ENCODE data around the gene TMEM138.

TMEM138 gene

GRCh38 chr11:61341706-61342105, 20.5 kb upstream of the TMEM138 start:
- no peak for DNase-seq (ENCODE audit: low read depth in 2 of 2)

- DNase-seq (ENCODE audit: low read depth in 2 of 2) = no peak
These were observed 19.9 kb upstream of the TMEM138 start for GRCh38 chr11:61342207-61342803.

- no peak for DNase-seq (ENCODE audit: low read depth in 2 of 2)
These were observed 18.1 kb upstream of the TMEM138 start for GRCh38 chr11:61343792-61344745.

GRCh38 chr11:61345170-61345610, 17.0 kb upstream of the TMEM138 start:
- DNase-seq (ENCODE audit: low read depth in 2 of 2) = no peak

GRCh38 chr11:61345954-61346843, 16.0 kb upstream of the TMEM138 start:
- no peak for DNase-seq (ENCODE audit: low read depth in 2 of 2)

GRCh38 chr11:61347916-61348461, 14.2 kb upstream of the TMEM138 start:
- no peak for DNase-seq (ENCODE audit: low read depth in 2 of 2)

- no peak for DNase-seq (ENCODE audit: low read depth in 2 of 2)
These were observed 12.9 kb upstream of the TMEM138 start for GRCh38 chr11:61349189-61349751.

- DNase-seq (ENCODE audit: low read depth in 2 of 2) = no peak
These were observed 12.3 kb upstream of the TMEM138 start for GRCh38 chr11:61349916-61350315.

- no peak for DNase-seq (ENCODE audit: low read depth in 2 of 2)
These were observed 11.8 kb upstream of the TMEM138 start for GRCh38 chr11:61350336-61350735.

- no peak for DNase-seq (ENCODE audit: low read depth in 2 of 2)
These were observed 11.4 kb upstream of the TMEM138 start for GRCh38 chr11:61350803-61351202.

- DNase-seq (ENCODE audit: low read depth in 2 of 2) = no peak
These were observed 10.1 kb upstream of the TMEM138 start for GRCh38 chr11:61352038-61352437.

- DNase-seq (ENCODE audit: low read depth in 2 of 2) = no peak
These were observed 8.8 kb upstream of the TMEM138 start for GRCh38 chr11:61353131-61354067.

- DNase-seq (ENCODE audit: low read depth in 2 of 2) = no peak
These were observed 8.0 kb upstream of the TMEM138 start for GRCh38 chr11:61354208-61354607.

- no peak for DNase-seq (ENCODE audit: low read depth in 2 of 2)
These were observed 5.5 kb upstream of the TMEM138 start for GRCh38 chr11:61356706-61357105.

- no peak for DNase-seq (ENCODE audit: low read depth in 2 of 2)
These were observed 4.8 kb upstream of the TMEM138 start for GRCh38 chr11:61357233-61357893.

- no peak for DNase-seq (ENCODE audit: low read depth in 2 of 2)
These were observed 4.3 kb upstream of the TMEM138 start for GRCh38 chr11:61357894-61358239.

- no peak for DNase-seq (ENCODE audit: low read depth in 2 of 2)
These were observed 3.6 kb upstream of the TMEM138 start for GRCh38 chr11:61358566-61358965.

- no peak for DNase-seq (ENCODE audit: low read depth in 2 of 2)
These were observed 2.7 kb upstream of the TMEM138 start for GRCh38 chr11:61359516-61359915.

- no peak for DNase-seq (ENCODE audit: low read depth in 2 of 2)
These were observed 885 bp upstream of the TMEM138 start for GRCh38 chr11:61361237-61361740.

GRCh38 chr11:61362542-61362875, 335 bp downstream of the TMEM138 start:
- no peak for DNase-seq (ENCODE audit: low read depth in 2 of 2)
